Fibroblast of the conjunctiva (primary cell): ENCODE data around the gene MSH2.

Experiments
- DNase-seq: peaks from one replicate; pipeline ENCODE4 v3.0.0-alpha.2; 2010; ENCODE audit warnings: low read depth

Gene MSH2

DNA sequence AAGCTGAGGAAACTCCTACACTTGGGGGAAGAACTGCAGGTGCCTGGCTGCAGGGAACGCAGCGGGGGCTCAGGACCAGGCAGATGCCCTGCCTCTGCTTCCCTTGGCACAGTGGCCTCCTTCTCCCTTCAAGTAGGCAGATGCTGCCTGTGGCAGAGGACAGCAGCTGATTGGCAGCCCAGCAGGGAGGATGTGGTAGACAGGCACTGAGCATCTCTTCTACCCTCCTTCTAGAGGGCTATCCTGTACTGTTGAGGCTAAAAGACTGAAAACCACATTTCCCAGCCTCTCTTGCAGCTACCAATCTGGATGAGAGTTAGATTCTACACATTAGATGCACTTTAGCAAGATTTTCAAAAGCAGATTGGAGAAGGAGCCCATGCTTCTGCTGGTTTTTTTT, 105.7 kb downstream of the MSH2 start:
- DNase-seq: no peak

DNA sequence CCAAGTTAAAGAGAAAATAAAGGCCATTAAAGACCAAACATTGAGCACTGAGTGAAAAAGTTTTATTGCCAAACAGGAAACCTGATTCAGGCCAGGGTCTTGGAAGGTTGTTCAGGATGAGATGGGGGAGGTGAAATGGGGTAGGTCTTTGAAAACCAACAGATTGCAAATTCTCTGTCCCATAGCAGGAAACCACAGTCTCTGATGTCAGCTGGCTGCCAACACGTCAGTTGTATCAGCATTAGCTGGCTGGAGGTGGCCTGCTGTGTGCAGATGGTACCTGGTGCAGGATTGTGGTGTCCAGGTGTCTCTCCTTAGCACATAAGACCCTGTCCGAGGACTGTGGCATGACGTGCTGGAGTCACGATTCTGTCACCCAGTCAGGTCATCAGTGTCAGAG, 106.3 kb downstream of the MSH2 start:
- DNase-seq: no peak

GRCh38 chr2:47509821-47510385, 106.9 kb downstream of the MSH2 start:
- no peak for DNase-seq

DNA sequence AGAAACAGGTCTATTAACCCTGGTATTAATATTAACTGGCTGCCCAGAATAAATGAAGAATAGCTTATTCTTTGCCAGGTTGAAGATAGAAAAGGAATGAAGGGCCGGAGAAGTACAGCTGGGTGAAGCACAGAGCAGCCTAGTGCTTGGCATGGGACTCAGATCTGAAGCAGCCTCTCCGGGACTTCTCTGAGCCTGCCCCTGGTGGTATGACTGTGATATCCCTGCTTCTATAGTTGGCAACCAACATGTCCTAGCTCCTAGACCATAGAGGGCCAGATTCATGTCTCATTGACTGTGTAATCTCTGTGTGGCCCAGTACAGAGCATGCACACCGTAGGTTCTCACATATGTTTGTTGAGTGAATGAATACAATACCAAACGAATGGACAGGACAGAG, 107.8 kb downstream of the MSH2 start:
- DNase-seq: no peak

GRCh38 chr2:47512581-47513083, 109.7 kb downstream of the MSH2 start:
- no peak for DNase-seq

DNA sequence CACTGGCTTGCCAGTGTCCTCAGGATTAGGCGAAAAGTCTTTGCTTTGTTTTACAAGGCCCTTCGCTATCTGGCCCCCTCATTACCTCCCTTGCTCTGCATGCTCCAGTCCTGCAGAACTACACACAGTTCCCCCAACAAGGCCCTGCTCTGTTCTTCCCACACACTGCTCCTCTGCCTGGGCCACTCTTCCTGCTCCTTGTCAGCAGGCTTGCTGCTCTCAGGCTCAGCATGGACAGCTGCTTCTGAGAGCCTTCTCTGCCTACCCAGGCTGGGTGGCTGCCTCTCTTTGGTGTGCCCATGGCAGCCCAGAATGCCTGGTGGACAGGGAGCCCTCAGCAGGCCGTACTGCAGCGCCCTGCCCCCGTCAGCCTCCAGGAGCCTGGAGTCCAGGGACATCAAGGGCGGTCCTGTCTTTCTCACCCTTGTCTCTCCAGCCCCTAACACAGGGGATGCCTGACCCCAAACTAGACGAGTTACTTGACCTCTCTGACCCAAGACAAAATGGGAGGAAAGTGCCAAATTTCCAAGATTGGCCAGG, 111.1 kb downstream of the MSH2 start:
- no peak for DNase-seq

GRCh38 chr2:47516360-47517104, 113.6 kb downstream of the MSH2 start:
- DNase-seq: no peak

DNA sequence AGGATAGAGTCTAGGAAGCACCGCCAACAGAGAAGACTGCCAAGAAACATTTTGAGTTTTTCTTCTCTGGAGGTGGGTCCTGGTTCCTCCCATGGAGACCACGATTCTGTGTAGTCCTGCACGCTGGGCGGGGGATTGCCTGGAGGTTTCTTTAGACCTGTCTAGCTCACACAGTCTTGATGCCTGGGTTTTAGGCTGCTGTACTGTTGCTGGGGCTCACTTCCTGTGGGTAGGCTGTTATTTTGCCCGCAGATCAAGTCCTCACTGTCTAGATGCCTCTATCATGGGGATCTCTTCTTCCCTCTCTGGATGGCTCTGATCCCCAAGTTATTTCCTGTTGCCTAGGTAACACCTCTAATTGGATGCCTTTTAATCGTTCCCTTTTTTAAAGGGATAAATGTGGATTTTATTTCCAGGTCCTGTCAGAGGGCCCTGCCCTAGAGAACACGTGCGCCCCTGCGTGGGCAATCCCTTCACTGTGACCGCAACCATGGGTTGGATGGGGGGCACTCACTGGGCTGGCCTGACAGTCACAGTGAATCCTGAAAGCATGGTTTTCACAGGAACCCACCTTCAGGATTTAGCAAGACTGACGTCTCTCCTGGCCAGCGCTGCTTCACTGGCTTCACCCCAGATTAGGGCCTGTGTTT, 115.7 kb downstream of the MSH2 start:
- DNase-seq: no peak

- DNase-seq: no peak
Measured at GRCh38 chr2:47519147-47519537, 116.2 kb downstream of the MSH2 start.

- no peak for DNase-seq
Measured at GRCh38 chr2:47519604-47520301, 116.8 kb downstream of the MSH2 start.

- DNase-seq: no peak
Measured at GRCh38 chr2:47520302-47520630, 117.3 kb downstream of the MSH2 start.

DNA sequence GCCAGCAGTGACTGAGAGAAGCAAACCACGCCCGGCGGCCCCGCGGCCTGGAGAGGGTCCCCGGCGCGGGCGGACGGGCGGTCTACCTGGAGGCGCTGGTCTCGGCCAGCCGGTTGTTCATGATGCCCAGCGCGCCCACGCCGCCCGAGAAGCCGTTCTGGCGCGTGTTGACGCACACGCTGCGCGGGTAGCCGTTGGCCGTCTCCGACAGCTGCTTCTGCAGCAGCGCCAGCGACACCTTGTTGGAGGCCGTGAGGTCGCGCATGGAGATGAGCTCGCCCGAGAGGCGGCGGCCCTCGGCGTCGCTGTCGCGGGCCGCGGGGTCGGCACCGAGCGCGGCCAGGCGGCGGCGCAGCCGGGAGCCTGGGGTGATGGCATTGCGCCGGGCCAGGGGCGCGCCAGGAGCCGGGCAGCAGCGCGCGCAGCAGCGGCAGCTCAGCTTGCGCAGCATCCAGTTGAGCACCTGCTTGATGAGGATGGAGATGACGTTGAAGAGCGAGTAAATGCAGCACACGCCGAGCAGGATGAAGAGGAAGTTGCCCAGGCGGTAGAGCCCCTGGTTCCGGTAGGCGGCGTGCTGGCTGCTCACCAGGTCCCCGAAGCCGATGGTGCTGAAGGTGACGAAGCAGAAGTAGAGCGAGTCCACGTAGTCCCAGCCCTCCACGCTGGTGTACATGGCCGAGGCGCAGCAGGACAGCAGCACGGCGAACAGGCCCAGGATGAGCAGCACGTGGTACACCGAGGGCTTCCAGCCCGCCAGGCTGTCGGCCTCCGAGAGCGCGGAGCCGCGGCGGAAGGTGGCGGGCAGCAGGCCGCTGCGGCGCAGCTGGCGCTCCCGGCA, 118.1 kb downstream of the MSH2 start:
- DNase-seq: no peak

GRCh38 chr2:47521666-47522285, 118.8 kb downstream of the MSH2 start:
- no peak for DNase-seq

- DNase-seq: no peak
Measured at GRCh38 chr2:47525167-47525566, 122.2 kb downstream of the MSH2 start.

DNA sequence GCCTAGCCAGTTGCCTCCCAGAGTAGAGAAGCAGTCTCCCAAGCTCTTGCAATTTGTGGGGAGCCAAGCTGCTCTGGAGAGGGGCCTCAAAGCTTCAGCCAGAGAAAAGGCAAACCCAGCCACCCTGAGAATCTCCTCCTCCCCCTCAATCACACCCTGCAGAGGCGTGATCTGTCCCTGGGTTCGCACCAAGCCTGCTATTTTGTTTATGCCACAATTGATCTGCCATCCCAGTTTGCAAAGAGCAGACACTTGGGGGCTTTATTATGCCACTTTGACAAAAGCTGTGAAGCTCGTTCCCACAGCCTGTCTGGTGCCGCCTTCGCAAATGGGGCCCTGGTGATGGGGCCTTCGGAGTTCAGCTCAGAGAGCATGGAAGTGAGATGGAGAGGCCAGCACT, 125.5 kb downstream of the MSH2 start:
- no peak for DNase-seq

DNA sequence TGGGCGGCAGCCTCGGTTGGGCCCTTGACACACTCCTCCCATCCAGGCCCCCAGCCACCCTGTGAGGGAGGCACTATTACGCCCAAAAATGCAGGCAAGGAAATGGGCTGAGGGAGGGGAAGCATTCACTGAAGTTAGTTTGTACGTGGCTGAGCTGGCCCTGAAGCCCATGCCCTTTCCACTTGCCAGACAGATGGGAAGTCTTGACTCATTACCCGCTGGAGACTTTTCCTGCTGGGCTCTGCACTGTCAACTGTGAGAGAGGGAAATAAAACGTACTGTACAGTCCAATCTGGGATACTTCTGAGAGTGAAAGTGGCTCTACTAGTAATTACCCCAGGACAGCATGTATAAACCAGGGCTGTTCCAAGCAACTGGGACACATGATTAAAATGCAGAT, 125.9 kb downstream of the MSH2 start:
- DNase-seq: no peak

DNA sequence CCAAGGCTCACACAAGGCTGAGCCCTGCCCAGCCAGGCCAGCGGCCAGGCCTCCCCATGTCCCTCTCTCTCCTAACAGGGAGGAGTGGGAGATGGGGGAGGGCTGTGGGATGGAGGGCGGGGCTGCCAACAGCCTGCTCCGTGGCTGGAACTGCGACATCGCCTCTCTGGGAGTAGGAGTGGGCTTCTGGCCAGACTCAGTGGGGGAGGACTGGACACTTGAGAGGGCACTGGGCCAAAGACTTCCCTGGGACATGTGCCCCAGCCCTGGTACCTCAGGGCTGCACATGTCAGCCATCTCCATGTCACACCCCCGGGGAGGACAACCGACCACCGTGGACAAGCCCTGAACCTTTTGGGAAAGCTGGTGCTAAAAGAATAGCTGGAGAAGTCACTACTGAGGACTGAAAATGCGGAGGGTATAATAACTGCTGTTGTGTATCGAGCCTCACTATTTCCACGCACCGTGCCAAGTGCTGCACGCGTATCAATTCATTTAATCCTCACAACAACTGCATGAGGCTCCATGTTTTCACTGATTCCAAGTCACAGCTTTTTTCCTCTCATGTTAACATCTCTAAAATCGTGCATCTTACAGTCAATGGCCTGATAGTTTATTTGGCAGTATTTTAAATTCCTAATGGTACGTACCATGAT, 127.3 kb downstream of the MSH2 start:
- no peak for DNase-seq

- DNase-seq: no peak
Measured at GRCh38 chr2:47531378-47532042, 128.6 kb downstream of the MSH2 start.
